Activated T-cell treated with anti-CD3 and anti-CD28 coated beads, Interleukin-2, amount 50 U/mL, for 24 hours (primary cell): ENCODE data around the gene SLC46A2.

ENCODE experiments used
- DNase-seq: peaks from one replicate; pipeline ENCODE4 v3.0.0-alpha.2; 2020
- H3K27ac Mint-ChIP-seq: 2 replicates; pipeline ENCODE4 v1.8.0; 2020; ENCODE audit warnings: mild to moderate bottlenecking, mixed read lengths
- H3K27me3 Mint-ChIP-seq: 2 replicates; pipeline ENCODE4 v1.8.0; 2020; ENCODE audit warnings: mixed read lengths
- H3K36me3 Mint-ChIP-seq: 2 replicates; pipeline ENCODE4 v1.8.0; 2020; ENCODE audit warnings: low read depth, mixed read lengths
- H3K4me1 Mint-ChIP-seq: 2 replicates; pipeline ENCODE4 v1.8.0; 2020; ENCODE audit warnings: low read depth, mixed read lengths
- H3K4me3 Mint-ChIP-seq: 2 replicates; pipeline ENCODE4 v1.8.0; 2020; ENCODE audit warnings: mild to moderate bottlenecking, moderate library complexity, mixed read lengths
- H3K9me3 Mint-ChIP-seq: 2 replicates; pipeline ENCODE4 v1.8.0; 2020; ENCODE audit warnings: mixed read lengths

The SLC46A2 gene

GRCh38 chr9:112870556-112870955 is 20.1 kb downstream of the SLC46A2 start:
- Mint-ChIP-seq H3K27me3 (no peaks in the 10 kb centered on the region), H3K9me3 (no peaks in the 10 kb centered on the region), H3K36me3 (peaks cover 20% of the 10 kb centered on the region), H3K27ac (no peak overlapping the region), H3K4me3 (no peak overlapping the region), H3K4me1 (peaks cover 7% of the 10 kb centered on the region)
- no peak for DNase-seq

DNA sequence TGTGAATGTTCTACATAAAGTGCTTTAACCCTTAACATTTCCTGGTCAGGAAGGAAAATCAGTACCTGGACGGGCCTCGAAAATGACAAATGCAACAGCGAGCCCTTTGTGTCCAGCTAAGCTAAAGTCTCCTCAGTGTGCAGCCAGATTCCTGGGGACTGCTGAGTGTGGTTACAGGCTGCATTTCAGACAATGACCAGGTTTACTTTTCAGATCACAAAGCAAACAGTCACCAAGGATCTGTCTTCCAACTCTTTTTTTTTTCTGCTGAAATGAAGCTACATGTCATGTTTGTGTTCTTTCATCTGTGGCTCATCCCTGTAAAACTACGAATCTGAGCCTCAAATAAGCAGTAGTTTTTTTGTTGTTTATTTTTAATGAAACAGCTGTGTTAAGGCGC is 20.8 kb downstream of the SLC46A2 start:
- no peak for DNase-seq
- Mint-ChIP-seq H3K9me3 (no peaks in the 10 kb centered on the region), H3K27ac (no peak overlapping the region), H3K4me1 (peaks cover 7% of the 10 kb centered on the region), H3K36me3 (peaks cover 20% of the 10 kb centered on the region), H3K27me3 (no peaks in the 10 kb centered on the region), H3K4me3 (no peak overlapping the region)

GRCh38 chr9:112869041-112869529 is 21.6 kb downstream of the SLC46A2 start:
- no peak overlapping the region for H3K4me3 Mint-ChIP-seq
- no peaks in the 10 kb centered on the region for H3K9me3 Mint-ChIP-seq
- peaks cover 20% of the 10 kb centered on the region for H3K36me3 Mint-ChIP-seq
- no peak for DNase-seq
- H3K27ac Mint-ChIP-seq: no peak overlapping the region
- no peaks in the 10 kb centered on the region for H3K27me3 Mint-ChIP-seq
- H3K4me1 Mint-ChIP-seq: peaks cover 7% of the 10 kb centered on the region

DNA sequence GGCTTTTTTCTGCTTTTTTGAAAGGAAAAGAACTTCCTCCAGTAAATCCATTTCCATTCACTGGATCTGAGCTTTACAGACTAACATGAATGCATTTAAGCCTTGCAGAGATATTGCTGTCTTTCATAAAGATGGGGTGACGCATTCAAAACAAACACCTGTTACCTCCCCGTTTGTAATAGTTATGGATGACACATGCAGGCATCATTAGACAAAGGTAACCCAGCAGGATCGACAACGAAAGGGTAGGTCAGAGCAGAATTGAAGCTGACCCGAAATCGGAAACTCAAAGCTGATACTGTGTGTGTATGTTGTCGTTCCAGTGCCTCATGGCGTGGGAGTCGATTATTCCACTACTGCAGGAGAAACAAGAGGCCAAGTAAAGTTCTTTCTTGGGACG is 22.2 kb downstream of the SLC46A2 start:
- H3K27ac Mint-ChIP-seq: no peak overlapping the region
- H3K4me3 Mint-ChIP-seq: no peak overlapping the region
- no peak for DNase-seq
- H3K27me3 Mint-ChIP-seq: no peaks in the 10 kb centered on the region
- H3K36me3 Mint-ChIP-seq: peaks cover 24% of the 10 kb centered on the region
- no peaks in the 10 kb centered on the region for H3K9me3 Mint-ChIP-seq
- peaks cover 14% of the 10 kb centered on the region for H3K4me1 Mint-ChIP-seq

DNA sequence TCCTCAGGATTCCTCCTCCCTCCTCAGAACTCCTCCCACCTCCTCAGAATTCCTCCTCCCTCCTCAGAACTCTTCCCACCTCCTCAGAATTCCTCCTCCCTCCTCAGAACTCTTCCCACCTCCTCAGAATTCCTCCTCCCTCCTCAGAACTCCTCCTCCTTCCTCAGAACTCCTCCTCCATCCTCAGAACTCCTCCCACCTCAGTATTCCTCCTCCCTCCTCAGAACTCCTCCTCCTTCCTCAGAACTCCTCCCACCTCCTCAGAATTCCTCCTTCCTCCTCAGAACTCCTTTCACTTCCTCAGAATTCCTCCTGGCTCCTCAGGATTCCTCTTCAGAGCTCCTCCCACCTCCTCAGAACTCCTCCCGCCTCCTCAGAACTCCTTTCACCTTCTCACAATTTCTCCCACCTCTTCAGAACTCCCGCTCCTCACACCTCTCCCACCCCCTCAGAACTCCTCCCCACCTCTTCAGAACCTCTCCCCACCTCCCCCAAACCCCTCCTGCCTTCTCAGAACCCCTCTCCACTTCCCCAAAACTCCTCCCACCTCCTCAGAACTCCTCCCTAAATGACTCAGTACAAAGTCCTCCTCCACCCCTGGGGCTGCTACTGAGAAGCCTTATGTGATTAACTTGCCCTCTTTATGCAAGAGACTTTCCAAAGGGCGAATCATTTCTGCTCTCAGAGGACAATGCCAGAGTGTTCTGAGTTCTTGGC is 23.2 kb downstream of the SLC46A2 start:
- peaks cover 25% of the 10 kb centered on the region for H3K36me3 Mint-ChIP-seq

GRCh38 chr9:112866662-112867274 is 23.9 kb downstream of the SLC46A2 start:
- H3K4me1 Mint-ChIP-seq: peaks cover 15% of the 10 kb centered on the region
- no peak overlapping the region for H3K27ac Mint-ChIP-seq
- H3K4me3 Mint-ChIP-seq: no peak overlapping the region
- no peaks in the 10 kb centered on the region for H3K27me3 Mint-ChIP-seq
- no peak for DNase-seq
- H3K36me3 Mint-ChIP-seq: peaks cover 22% of the 10 kb centered on the region
- H3K9me3 Mint-ChIP-seq: no peaks in the 10 kb centered on the region

More for the DNA sequence above, 23.2 kb downstream of the SLC46A2 start:
- Mint-ChIP-seq H3K4me1 (peaks cover 15% of the 10 kb centered on the region), H3K4me3 (no peak overlapping the region), H3K9me3 (no peaks in the 10 kb centered on the region), H3K27me3 (no peaks in the 10 kb centered on the region), H3K27ac (peak overlapping the region; percentile 79)
- DNase-seq: no peak

DNA sequence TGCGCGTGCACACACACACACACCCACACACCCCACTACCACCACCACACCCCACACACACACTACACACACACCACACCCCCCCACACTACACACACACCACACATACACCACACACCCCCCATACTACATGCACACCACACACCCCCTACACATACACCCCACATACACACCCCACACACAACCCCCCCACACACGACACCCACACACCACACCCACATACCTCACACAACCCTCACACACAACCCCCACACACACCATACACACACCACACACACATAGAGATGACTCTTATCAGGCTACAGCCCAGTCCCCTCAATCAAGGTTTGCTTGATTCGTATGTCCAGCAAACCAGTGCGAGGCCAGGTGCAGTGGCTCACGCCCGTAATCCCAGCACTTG is 25.7 kb downstream of the SLC46A2 start:
- DNase-seq: no peak
- Mint-ChIP-seq H3K27me3 (no peaks in the 10 kb centered on the region), H3K36me3 (peaks cover 16% of the 10 kb centered on the region), H3K9me3 (no peaks in the 10 kb centered on the region), H3K4me1 (peaks cover 15% of the 10 kb centered on the region), H3K4me3 (no peak overlapping the region), H3K27ac (no peak overlapping the region)

DNA sequence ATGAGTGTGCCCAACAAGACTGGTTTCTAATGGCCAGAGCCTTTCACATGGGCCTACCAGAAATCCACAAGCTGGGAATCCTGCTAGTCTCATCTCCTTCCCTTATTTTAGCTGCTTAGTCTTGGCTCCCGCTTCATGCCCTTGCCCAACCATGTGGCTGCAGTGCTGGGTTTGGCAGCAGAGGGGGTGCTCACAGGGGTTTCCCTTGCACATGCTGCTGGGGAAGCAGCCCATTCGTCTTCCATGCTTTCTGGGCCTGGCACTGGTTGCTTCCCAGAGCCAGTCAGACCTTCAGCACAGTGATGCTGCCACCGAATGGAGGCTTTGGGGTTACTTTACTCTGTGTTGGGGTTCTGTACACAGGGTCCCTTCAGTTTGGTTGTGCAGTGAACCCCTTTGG is 26.3 kb downstream of the SLC46A2 start:
- Mint-ChIP-seq H3K4me1 (peaks cover 15% of the 10 kb centered on the region), H3K4me3 (no peak overlapping the region), H3K9me3 (no peaks in the 10 kb centered on the region), H3K27me3 (no peaks in the 10 kb centered on the region), H3K36me3 (peaks cover 11% of the 10 kb centered on the region), H3K27ac (no peak overlapping the region)
- no peak for DNase-seq

DNA sequence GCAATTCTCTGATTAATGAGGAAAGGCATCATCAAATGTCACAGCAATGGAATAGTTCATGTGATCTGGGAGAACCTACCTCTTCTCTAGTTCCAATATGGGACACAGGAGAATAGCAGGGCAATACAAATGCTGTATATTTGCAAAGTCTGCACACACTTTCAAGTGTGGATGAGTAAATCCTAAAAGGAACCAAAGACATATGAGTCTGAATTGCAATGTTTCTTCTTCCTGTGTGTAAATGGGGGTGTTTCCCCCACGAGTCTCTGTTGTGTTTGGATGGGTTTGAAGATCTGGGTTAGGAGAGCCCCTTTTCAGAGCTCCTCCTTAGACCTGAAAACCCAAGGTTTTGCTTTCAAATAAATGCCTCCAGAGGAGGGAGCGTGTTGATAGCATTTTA is 26.9 kb downstream of the SLC46A2 start:
- H3K36me3 Mint-ChIP-seq: peaks cover 5% of the 10 kb centered on the region
- peaks cover 15% of the 10 kb centered on the region for H3K4me1 Mint-ChIP-seq
- H3K27ac Mint-ChIP-seq: no peak overlapping the region
- no peaks in the 10 kb centered on the region for H3K27me3 Mint-ChIP-seq
- H3K4me3 Mint-ChIP-seq: no peak overlapping the region
- no peak for DNase-seq
- H3K9me3 Mint-ChIP-seq: no peaks in the 10 kb centered on the region

- no peak for DNase-seq
- peaks cover 15% of the 10 kb centered on the region for H3K4me1 Mint-ChIP-seq
- H3K27me3 Mint-ChIP-seq: no peaks in the 10 kb centered on the region
- H3K27ac Mint-ChIP-seq: no peak overlapping the region
- no peak overlapping the region for H3K4me3 Mint-ChIP-seq
- no peaks in the 10 kb centered on the region for H3K9me3 Mint-ChIP-seq
- peaks cover 5% of the 10 kb centered on the region for H3K36me3 Mint-ChIP-seq
Measured at GRCh38 chr9:112863214-112863613, 27.5 kb downstream of the SLC46A2 start.

- no peaks in the 10 kb centered on the region for H3K27me3 Mint-ChIP-seq
- H3K27ac Mint-ChIP-seq: no peak overlapping the region
- H3K9me3 Mint-ChIP-seq: no peaks in the 10 kb centered on the region
- DNase-seq: no peak
- H3K4me1 Mint-ChIP-seq: peaks cover 7% of the 10 kb centered on the region
- peaks cover 5% of the 10 kb centered on the region for H3K36me3 Mint-ChIP-seq
- H3K4me3 Mint-ChIP-seq: no peak overlapping the region
Measured at GRCh38 chr9:112861638-112862555, 28.8 kb downstream of the SLC46A2 start.

- H3K27me3 Mint-ChIP-seq: no peaks in the 10 kb centered on the region
- H3K36me3 Mint-ChIP-seq: peaks cover 5% of the 10 kb centered on the region
- DNase-seq: no peak
- H3K4me1 Mint-ChIP-seq: peaks cover 7% of the 10 kb centered on the region
- no peaks in the 10 kb centered on the region for H3K9me3 Mint-ChIP-seq
- no peak overlapping the region for H3K4me3 Mint-ChIP-seq
- no peak overlapping the region for H3K27ac Mint-ChIP-seq
Measured at GRCh38 chr9:112861155-112861554, 29.5 kb downstream of the SLC46A2 start.

DNA sequence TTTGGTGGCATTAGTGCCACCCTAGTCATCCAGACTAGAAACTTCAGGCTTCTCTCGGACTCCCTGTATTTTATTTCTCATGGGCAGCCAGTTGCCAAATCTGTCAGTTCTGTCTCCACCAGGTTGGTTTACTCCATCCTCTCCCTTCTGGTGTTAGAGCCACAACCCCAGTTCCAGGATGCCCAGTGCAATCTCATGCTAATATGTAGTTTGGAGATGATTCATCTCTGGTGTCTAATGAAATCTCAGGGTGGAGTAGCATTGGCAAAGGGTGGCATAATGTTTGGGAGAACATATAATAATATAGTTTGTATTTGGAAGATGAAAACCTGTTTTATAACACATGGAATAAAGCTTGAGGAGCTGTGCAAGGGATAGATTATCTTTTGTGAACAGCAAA is 30.2 kb downstream of the SLC46A2 start:
- Mint-ChIP-seq H3K9me3 (no peaks in the 10 kb centered on the region), H3K27me3 (no peaks in the 10 kb centered on the region), H3K4me1 (peaks cover 7% of the 10 kb centered on the region), H3K4me3 (no peak overlapping the region), H3K27ac (no peak overlapping the region), H3K36me3 (peaks cover 5% of the 10 kb centered on the region)
- DNase-seq: no peak

GRCh38 chr9:112858625-112859147 is 32.0 kb downstream of the SLC46A2 start:
- Mint-ChIP-seq H3K4me1 (peaks cover 3% of the 10 kb centered on the region), H3K9me3 (no peaks in the 10 kb centered on the region), H3K4me3 (no peak overlapping the region), H3K36me3 (peaks cover 6% of the 10 kb centered on the region), H3K27me3 (no peaks in the 10 kb centered on the region), H3K27ac (peak overlapping the region; percentile 5)
- DNase-seq: no peak
